ENCODE measurements around the gene TMEM232.
"Not testable (repeated sequence)": the region's sequence is repeated elsewhere in the genome, so short reads cannot be mapped to it uniquely, and the experiment has no call there.

TMEM232 gene

GRCh38 chr5:110726249-110727024 lies at the start of gene TMEM232:
Gene TMEM232 (minus strand): TSS chr5:110726671. CDS start chr5:110667352, 59,319 bp downstream.
- DNase-seq = peak; percentile 74

GRCh38 chr5:110770286-110770685 lies 43.8 kb upstream of the TMEM232 start:
- no peak for DNase-seq

DNA sequence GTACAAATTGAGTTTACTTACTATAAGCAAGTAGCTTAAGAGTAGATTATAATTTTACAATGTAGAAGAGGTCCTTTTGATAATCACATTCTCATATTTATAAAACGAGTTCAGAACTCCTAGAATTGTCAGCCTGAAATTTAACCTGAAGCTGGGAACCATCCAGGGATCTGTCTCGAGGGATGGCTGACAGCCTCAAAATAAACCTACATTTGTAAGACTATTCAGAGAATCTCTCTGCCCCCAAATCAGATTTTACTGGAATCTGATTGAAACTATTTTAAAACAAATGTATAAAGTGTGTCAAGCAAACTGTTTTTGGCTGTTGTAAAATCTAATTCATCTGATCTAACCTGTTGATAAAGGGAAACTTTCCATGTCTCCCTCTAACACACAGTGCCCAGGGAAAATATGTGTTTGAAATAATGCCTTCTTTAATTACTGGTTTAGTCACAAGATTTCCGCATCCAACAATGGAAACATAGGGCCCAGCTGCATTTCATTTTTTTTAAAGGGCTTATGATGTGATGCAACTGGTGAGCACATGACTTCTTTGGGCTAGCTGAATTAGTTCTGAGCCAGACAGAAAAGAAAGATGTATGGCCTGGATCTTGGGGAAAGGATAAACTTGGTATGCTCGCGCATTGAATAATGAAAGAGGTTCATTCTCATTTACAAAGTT lies 42.7 kb upstream of the TMEM232 start:
- no peak for DNase-seq

DNA sequence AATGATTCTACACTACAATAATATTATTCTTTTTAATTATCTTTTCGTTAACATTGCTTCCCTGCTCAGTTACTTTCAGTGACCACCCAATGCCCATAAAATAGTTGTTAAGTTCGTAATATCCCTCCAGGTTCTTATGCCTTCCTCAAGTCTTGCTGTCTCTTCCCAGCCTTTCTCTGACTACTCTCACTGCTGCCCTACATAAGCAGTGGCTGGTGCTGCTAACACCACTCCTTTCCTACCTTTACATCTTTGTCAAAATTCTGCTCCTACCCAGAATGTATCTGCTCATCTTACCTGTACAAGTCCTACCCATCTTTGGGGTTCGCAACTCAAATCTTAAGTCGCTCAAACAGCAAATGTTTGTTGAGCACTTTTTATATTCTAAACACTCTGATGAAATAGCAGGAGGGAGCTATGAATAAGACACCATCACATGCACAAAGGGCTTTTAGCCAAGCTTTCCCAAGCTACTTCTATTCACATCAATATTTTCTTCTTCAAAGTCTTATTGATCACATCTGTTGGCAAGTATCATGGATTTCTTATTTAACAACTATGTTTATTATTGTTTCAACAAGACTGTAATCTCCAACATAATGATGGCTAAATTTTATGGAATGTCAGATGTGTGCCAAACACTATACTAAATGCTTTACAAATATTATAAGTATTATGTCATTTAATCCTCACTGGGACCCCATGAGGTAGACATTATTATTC lies 41.8 kb upstream of the TMEM232 start:
- no peak for DNase-seq

DNA sequence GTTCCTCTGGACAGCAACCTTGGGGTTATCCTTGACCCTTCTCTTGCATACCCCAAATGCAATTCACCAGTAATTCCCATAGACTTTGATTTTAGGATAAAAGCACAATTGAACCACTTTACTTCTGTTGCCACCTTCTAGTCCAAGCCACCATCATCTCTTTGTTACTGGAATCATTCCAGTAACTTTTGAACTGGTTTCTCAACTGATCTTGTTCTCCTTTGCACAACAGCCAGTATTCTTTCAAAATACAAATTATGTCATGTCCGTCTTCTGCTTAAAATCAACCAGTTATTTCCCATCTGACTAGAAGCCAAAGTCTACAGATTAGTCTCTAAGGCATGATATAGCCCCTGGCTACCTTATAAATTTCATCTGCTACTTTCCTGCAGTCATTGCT lies 33.7 kb upstream of the TMEM232 start:
- no peak for DNase-seq

DNA sequence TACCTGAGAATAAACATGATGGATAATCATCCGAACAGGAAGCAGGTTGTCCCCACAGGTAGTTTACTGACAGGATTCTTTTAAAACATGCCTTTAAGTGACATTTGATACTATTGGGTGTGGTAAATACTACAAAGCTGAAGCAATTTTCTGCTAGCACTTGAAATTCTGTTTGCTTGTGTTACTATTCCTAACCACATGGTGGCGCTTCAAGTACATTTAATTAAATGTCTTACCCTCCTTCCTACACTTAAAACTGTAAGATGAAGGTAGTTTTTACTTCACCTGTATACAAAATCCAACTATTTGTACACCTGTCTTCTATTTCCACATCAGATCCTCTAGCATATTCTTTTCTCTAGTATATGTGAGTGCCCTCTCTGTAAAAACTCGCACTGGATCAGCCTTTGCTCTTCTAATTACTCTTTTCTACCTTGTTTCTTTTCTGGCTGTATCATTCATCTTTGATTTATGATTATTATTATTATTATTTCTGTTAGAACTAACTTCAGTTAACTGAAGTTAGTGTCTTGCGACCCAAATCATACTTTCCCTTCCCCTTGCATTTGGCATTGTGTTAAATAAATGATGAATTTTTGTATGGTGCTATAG lies 30.8 kb upstream of the TMEM232 start:
- DNase-seq = peak; percentile 58

DNA sequence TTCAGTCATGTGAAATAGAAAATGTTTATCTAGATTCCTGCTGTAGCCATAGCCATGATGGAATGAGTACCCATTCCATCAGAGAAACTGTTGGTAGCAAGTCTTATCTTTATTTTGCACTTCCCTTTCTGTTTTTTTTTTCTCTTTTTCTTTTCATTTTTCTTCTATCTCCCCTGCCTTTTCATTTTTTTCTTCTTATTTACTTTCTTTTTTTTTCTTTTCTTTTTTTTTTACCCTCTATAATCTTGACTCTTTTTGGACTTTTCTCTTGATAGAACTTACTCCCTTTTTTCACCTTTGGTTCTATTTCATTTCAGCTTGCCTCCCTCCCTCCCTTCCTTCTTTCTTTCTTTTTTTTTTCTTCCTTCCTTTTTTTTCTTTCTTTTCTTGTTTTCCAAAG lies 27.7 kb upstream of the TMEM232 start:
- DNase-seq = no peak

GRCh38 chr5:110753600-110753999 lies 27.1 kb upstream of the TMEM232 start:
- DNase-seq = peak; percentile 32

- DNase-seq = peak; percentile 62
Measured at GRCh38 chr5:110752953-110753352, 26.5 kb upstream of the TMEM232 start.

GRCh38 chr5:110751902-110752762 lies 25.7 kb upstream of the TMEM232 start:
- DNase-seq = peak; percentile 90

DNA sequence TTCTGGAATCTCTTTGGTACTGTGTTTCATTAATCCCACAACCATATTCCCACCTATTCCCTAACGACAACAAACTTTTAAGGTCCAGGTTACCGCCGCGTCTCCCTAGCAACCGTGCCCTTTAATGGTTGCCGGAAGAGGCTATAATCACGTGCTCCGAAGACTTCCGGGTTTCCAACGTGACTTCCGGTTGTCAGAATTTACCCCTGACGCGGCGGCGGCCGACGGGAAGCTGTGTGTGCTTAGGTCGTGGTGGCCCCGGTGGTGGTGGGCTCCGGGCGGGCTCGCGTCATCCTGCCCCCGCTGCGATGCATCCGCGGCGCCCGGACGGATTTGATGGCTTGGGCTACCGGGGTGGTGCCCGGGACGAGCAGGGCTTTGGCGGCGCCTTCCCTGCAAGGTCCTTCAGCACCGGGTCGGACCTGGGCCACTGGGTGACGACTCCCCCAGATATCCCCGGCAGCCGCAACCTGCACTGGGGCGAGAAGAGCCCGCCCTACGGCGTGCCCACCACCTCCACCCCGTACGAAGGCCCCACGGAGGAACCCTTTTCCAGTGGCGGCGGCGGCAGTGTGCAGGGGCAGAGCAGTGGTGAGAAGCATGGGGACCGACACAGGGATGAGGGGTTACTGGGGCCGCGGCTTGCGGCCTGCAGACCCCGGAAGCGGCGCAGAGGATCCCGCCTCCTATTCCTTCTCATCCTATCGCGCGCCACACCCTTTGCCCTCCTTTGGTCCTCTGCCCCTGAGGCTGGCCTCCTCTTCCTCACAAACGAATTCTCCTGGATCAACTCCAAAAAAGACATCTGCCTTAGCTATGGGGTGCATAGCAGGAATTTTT lies 12.6 kb upstream of the TMEM232 start, which contains the start of gene SLC25A46:
Gene SLC25A46, plus strand, starts transcription at position 196 of the 840 bp plus-strand sequence. Its CDS starts 113 bp downstream, at position 309.
- peak; percentile 92 for DNase-seq

- DNase-seq = no peak
Measured at GRCh38 chr5:110738503-110738811, 12.0 kb upstream of the TMEM232 start.

DNA sequence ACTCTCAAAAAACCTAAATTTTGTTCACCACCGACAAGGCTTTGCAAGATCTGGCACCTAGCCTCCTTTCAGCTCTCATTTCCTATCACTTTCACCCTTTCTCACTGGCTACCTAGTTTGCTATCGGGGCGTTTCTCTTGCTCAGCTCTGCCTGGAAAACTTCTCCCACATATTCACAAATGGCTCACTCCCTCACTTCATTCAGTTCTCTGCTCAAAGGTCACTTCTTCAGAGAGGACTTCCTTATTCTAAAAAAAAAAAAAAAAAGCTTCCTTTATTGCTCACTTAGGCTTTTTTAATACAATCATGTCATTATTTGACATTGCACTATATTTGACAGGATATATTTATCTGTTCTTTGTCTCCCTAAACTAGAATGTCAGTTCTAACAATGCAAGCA lies 10.3 kb upstream of the TMEM232 start:
- no peak for DNase-seq

DNA sequence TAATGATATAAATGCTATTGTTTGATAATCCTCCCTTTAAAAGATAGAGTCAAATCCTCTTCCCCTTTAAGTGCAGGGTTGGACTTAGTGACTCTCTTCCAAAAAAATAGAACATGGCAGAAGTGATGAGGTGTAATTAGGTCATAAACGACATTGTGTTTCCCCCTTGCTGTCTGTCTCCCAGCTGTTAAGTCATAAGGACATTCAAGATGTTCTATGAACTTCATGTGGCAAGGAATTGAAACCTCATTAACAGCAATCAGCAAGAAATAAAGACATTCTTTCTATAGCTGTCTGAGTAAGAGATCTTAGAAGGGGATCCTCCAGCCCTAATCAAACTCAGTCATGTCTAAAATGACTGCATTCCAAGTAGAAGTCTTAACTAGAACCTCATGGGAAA lies 9.1 kb upstream of the TMEM232 start:
- DNase-seq = no peak

- DNase-seq = no peak
Measured at GRCh38 chr5:110734101-110734500, 7.6 kb upstream of the TMEM232 start.

GRCh38 chr5:110731499-110731898 lies 5.0 kb upstream of the TMEM232 start:
- DNase-seq = not testable (repeated sequence)

DNA sequence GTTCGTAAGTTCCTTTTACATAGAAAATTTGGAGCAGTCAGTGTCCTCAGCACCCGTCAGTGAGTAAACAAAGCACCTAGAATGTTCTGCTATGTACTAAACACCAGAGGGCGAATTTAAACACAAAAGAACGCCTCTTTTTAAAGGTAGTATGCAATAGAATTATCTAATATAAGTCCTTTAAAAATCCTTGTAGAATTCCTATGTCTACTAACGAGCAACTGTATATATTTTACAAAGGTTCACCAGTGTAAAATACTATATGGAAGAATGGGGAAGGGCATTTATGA lies 499 bp upstream of the TMEM232 start:
- DNase-seq = no peak

GRCh38 chr5:110718311-110718710 lies 8.2 kb downstream of the TMEM232 start:
- DNase-seq = no peak

- no peak for DNase-seq
Measured at GRCh38 chr5:110716247-110717245, 9.9 kb downstream of the TMEM232 start.

GRCh38 chr5:110707260-110707844 lies 19.1 kb downstream of the TMEM232 start:
- DNase-seq = no peak

Measured in activated CD4-positive, alpha-beta T cell treated with anti-CD3 and anti-CD28 coated beads, Interleukin-10, Interleukin-2, amounts not matched to agents 100 ng/mL and 50 ng/mL, durations not matched to agents 16 hours and 8 hours (primary cell).